Peyer's patch (tissue), 4 donors: ENCODE data around the gene GTF2A1L. TPM values are rescaled to one million over a fixed set of nuclear protein-coding genes. Genes with fewer than 3 reads are reported as not detected.

Experiments
- DNase-seq, 3 donors: peaks; one replicate each; pipeline ENCODE4 v3.0.0-alpha.2; 2017 to 2019
- H3K27ac ChIP-seq, 4 donors: fragments of 200-600 bp; sonication (generic); one replicate each; pipeline ENCODE4 v1.5.1; 2016 to 2019
- H3K27me3 ChIP-seq, 2 donors: fragments of 200-600 bp; sonication (generic); one replicate each; pipeline ENCODE4 v1.5.1; 2019
- H3K36me3 ChIP-seq, 3 donors: fragments of 200-600 bp; sonication (generic); one replicate each; pipeline ENCODE4 v1.5.1; 2016 to 2019
- H3K4me1 ChIP-seq, 4 donors: fragments of 200-600 bp; sonication (generic); one replicate each; pipeline ENCODE4 v1.5.1; 2016 to 2019
- H3K4me3 ChIP-seq, 4 donors: fragments of 200-600 bp; sonication (generic); 1 replicate in 3 of 4; 2 replicates in 1 of 4; pipeline ENCODE4 v1.5.1; 2016 to 2019; ENCODE audit warnings: mild to moderate bottlenecking in 1 of 4
- H3K9me3 ChIP-seq, 4 donors: fragments of 200-600 bp; sonication (generic); one replicate each; pipeline ENCODE4 v1.5.1; 2016 to 2019; ENCODE audit warnings: mild to moderate bottlenecking in 1 of 4
- CTCF ChIP-seq, 6 experiments: fragments of 450-650 bp in 4 of 6; fragments of 200-600 bp in 2 of 6; sonication (generic) in 1 of 6; IDR thresholded peaks; one replicate each; pipeline ENCODE4 v1.5.1; 2017 to 2019; ENCODE audit warnings: antibody characterized with exemption in 6 of 6, mild to moderate bottlenecking in 3 of 6, moderate library complexity in 1 of 6
- POLR2A ChIP-seq, 2 donors: fragments of 450-650 bp; IDR thresholded peaks; one replicate each; pipeline ENCODE4 v1.5.1; 2017; ENCODE audit warnings: antibody characterized with exemption in 2 of 2, mild to moderate bottlenecking in 2 of 2, moderate library complexity in 2 of 2
- total RNA-seq, 4 donors: library from RNA; depleted of rRNA; stranded (reverse); fragments of >200 nt; gene quantifications; one replicate each; pipeline ENCODE4 v1.1.0, GENCODE V29; 2016

Gene GTF2A1L
- total RNA-seq, 4 donors from 2014 or later = 0.94 to 11.6 TPM; not detected in 2

- Histone ChIP-seq H3K27ac (no peak overlapping the region), H3K27me3 (no peaks in the 10 kb centered on the region), H3K36me3 (no peaks in the 10 kb centered on the region), H3K4me1 (no peaks in the 10 kb centered on the region), H3K4me3 (no peak overlapping the region), H3K9me3 (no peaks in the 10 kb centered on the region)
- no peak for DNase-seq
- TF ChIP-seq CTCF (IDR thresholded peaks at IDR 0.05) (no peak), POLR2A (IDR thresholded peaks at IDR 0.05) (no peak)
These were observed 15.5 kb downstream of the GTF2A1L start for GRCh38 chr2:48633143-48633542.

DNA sequence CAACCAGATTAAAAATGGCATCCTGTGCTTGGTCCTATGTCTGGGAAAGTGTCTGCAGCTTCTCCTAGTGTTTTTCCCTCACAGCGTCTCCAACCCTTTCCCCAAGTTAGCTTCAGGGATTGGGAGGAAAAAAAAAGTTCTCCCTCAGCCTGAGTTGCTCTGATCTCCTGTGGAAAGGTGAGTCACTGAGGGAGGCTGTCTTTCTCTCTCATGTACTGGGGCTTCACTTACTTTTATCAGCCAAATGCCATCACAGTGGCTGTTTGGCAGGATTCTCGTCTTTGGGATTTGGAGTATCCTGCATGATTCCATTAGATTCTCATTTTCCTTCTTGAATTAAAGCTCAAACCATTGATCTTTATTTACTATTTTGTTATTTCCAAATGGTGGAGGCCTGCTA, 18.1 kb downstream of the GTF2A1L start:
- TF ChIP-seq POLR2A (IDR thresholded peaks at IDR 0.05) (no peak), CTCF (IDR thresholded peaks at IDR 0.05) (no peak)
- H3K27me3 ChIP-seq = no peaks in the 10 kb centered on the region
- no peak overlapping the region for H3K27ac ChIP-seq
- H3K4me1 ChIP-seq = no peaks in the 10 kb centered on the region
- no peaks in the 10 kb centered on the region for H3K9me3 ChIP-seq
- DNase-seq = no peak
- no peak overlapping the region for H3K4me3 ChIP-seq
- H3K36me3 ChIP-seq = no peaks in the 10 kb centered on the region

DNA sequence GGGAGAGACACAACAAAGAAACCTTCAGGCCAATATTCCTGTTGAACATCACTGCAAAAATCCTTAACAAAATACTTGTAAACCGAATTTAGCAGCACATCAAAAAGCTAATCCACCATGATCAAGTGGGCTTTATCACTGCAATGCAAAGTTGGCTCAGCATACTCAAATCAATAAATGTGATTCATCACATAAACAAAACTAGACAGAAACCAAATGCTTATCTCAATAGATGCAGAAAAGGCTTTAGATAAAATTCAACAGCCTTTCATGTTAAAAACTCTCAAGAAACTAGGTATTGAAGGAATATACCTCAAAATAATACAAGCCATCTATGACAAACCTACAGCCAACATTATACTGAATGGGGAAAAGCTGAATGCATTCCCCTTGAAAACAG, 20.6 kb downstream of the GTF2A1L start:
- DNase-seq = no peak

DNA sequence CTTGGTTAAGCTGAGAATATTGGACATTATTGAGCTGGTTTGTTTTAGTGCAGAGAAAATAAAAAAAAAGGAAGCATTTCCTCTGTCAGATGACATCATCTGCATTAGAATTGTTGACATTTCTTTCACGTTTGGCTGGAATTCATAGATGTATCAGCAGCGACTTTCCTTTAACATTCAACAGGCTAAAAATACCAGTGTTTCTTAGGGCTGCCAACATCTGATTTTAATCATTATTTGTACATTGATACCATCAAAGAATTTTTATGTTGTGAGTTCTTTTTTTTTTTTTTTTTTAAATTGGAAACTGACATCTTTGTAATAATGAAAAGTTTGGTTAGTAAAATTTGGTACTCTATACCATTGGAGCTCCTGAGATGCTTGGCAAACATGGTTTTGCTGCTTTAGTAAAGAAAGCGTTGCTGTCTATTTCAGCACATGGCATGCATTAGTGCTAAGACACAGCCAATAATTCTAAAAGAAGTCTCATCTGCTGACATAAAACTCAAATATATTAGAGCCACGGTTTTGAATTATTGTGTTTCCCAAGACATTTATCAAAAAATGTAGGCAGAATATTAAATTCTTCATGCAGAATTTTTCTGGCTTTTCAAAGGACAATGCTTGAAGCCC, 33.6 kb downstream of the GTF2A1L start:
- Histone ChIP-seq H3K36me3 (no peaks in the 10 kb centered on the region), H3K4me1 (no peaks in the 10 kb centered on the region), H3K27ac (no peak overlapping the region), H3K9me3 (no peaks in the 10 kb centered on the region), H3K4me3 (no peak overlapping the region), H3K27me3 (no peaks in the 10 kb centered on the region)
- TF ChIP-seq POLR2A (IDR thresholded peaks at IDR 0.05) (no peak), CTCF (IDR thresholded peaks at IDR 0.05) (no peak)
- DNase-seq = no peak

More for the DNA sequence above, 20.6 kb downstream of the GTF2A1L start:
- H3K36me3 ChIP-seq = no peaks in the 10 kb centered on the region
- H3K4me3 ChIP-seq = no peak overlapping the region
- H3K27me3 ChIP-seq = no peaks in the 10 kb centered on the region
- no peaks in the 10 kb centered on the region for H3K9me3 ChIP-seq
- H3K4me1 ChIP-seq = no peaks in the 10 kb centered on the region
- no peak overlapping the region for H3K27ac ChIP-seq
- no peak for TF ChIP-seq POLR2A (IDR thresholded peaks at IDR 0.05)
- no peak for TF ChIP-seq CTCF (IDR thresholded peaks at IDR 0.05)

DNA sequence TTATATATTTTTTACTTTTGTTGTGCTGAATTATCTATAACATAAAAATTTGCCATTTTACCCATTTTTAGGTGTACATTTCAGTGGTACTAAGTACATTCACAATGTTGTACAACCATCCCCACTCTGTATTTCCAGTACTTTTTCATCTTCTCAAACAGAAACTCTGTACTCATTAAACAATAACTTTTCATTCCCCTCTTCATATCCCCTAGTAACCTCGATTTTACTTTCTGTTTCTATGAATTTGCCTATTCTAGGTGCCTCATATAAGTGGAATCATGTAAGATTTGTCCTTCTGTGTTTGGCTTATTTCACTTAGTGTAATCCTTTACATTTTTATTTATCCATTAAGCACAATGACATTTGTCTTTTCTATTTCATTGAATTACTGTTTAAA, 51.3 kb downstream of the GTF2A1L start:
- no peak for TF ChIP-seq POLR2A (IDR thresholded peaks at IDR 0.05)
- no peak for TF ChIP-seq CTCF (IDR thresholded peaks at IDR 0.05)
- H3K27me3 ChIP-seq = no peaks in the 10 kb centered on the region

GRCh38 chr2:48673581-48673980, 55.9 kb downstream of the GTF2A1L start:
- Histone ChIP-seq H3K36me3 (no peaks in the 10 kb centered on the region), H3K4me1 (no peaks in the 10 kb centered on the region), H3K4me3 (no peak overlapping the region), H3K27ac (no peak overlapping the region), H3K9me3 (no peaks in the 10 kb centered on the region), H3K27me3 (no peaks in the 10 kb centered on the region)
- TF ChIP-seq CTCF (IDR thresholded peaks at IDR 0.05) (no peak), POLR2A (IDR thresholded peaks at IDR 0.05) (no peak)
- no peak for DNase-seq

More for the DNA sequence above, 51.3 kb downstream of the GTF2A1L start:
- H3K27ac ChIP-seq = no peak overlapping the region
- no peaks in the 10 kb centered on the region for H3K9me3 ChIP-seq
- no peak overlapping the region for H3K4me3 ChIP-seq
- H3K4me1 ChIP-seq = no peaks in the 10 kb centered on the region
- DNase-seq = no peak
- H3K36me3 ChIP-seq = no peaks in the 10 kb centered on the region
